Stimulated activated CD8-positive, alpha-beta memory T cell treated with anti-CD3 and anti-CD28 coated beads, Interleukin-2, amount 100 ng/mL, for 48 hours (primary cell): Measurements from ENCODE around the gene QKI.

Source experiments
- DNase-seq, 2 donors: peaks; one replicate each; pipeline ENCODE4 v3.0.0-alpha.2; 2020; ENCODE audit warnings: low read depth in 2 of 2

Gene QKI

GRCh38 chr6:163391985-163392384 lies 22.5 kb upstream of the QKI start:
- DNase-seq, result no peak

- DNase-seq, result no peak
These were observed 22.0 kb upstream of the QKI start for GRCh38 chr6:163392533-163392932.

GRCh38 chr6:163393923-163394322 lies 20.6 kb upstream of the QKI start:
- no peak for DNase-seq

GRCh38 chr6:163394659-163395058 lies 19.9 kb upstream of the QKI start:
- no peak for DNase-seq

- DNase-seq, result no peak
These were observed 19.2 kb upstream of the QKI start for GRCh38 chr6:163395122-163395830.

- DNase-seq, result no peak
These were observed 18.7 kb upstream of the QKI start for GRCh38 chr6:163395831-163396185.

- DNase-seq, result no peak
These were observed 17.2 kb upstream of the QKI start for GRCh38 chr6:163397326-163397725.

GRCh38 chr6:163398115-163398514 lies 16.4 kb upstream of the QKI start:
- DNase-seq, result no peak

GRCh38 chr6:163398815-163399214 lies 15.7 kb upstream of the QKI start:
- DNase-seq, result no peak

GRCh38 chr6:163400509-163400908 lies 14.0 kb upstream of the QKI start:
- DNase-seq, result no peak

- no peak for DNase-seq
These were observed 13.3 kb upstream of the QKI start for GRCh38 chr6:163401039-163401885.

GRCh38 chr6:163402616-163403015 lies 11.9 kb upstream of the QKI start:
- DNase-seq, result no peak

GRCh38 chr6:163404825-163405265 lies 9.7 kb upstream of the QKI start:
- no peak for DNase-seq

- no peak for DNase-seq
These were observed 8.9 kb upstream of the QKI start for GRCh38 chr6:163405412-163406309.

GRCh38 chr6:163406366-163406765 lies 8.2 kb upstream of the QKI start:
- DNase-seq, result no peak

- DNase-seq, result no peak
These were observed 7.7 kb upstream of the QKI start for GRCh38 chr6:163406830-163407229.

GRCh38 chr6:163408352-163408991 lies 6.0 kb upstream of the QKI start:
- no peak for DNase-seq

GRCh38 chr6:163409712-163410111 lies 4.8 kb upstream of the QKI start:
- DNase-seq, result no peak

GRCh38 chr6:163412341-163412740 lies 2.2 kb upstream of the QKI start:
- DNase-seq, result no peak

- DNase-seq, result no peak
These were observed 1.6 kb upstream of the QKI start for GRCh38 chr6:163412801-163413344.

GRCh38 chr6:163413345-163414116 lies 987 bp upstream of the QKI start:
- DNase-seq, result peak; percentile 81
